Breast epithelium (tissue), 3 donors: Measurements from ENCODE around the gene YTHDF2.

Experiments used
- CTCF ChIP-seq, 3 donors: fragments of 450-650 bp; IDR thresholded peaks; one replicate each; pipeline ENCODE4 v1.5.1; 2016 to 2017; ENCODE audit warnings: antibody characterized with exemption in 3 of 3, mild to moderate bottlenecking in 3 of 3, moderate library complexity in 3 of 3
- POLR2A ChIP-seq: fragments of 450-650 bp; IDR thresholded peaks from one replicate; pipeline ENCODE4 v1.6.1; 2016; ENCODE audit warnings: antibody characterized with exemption, mild to moderate bottlenecking, moderate library complexity

GRCh38 chr1:28761189-28761588 lies 24.4 kb downstream of the YTHDF2 start:
- TF ChIP-seq POLR2A (no peak), CTCF (IDR thresholded peaks at IDR 0.05) (no peak)
